Measurements from ENCODE around the gene SRPK2. TPM values are rescaled to one million over a fixed set of nuclear protein-coding genes. Genes with fewer than 3 reads are reported as not detected.
A peak's percentile ranks its signal among the peaks of the same experiment; 100 is the strongest.

Gene SRPK2
- total and polyA plus RNA-seq, 12 donors: 10.5 to 40.4 (median 35.1) TPM

DNA sequence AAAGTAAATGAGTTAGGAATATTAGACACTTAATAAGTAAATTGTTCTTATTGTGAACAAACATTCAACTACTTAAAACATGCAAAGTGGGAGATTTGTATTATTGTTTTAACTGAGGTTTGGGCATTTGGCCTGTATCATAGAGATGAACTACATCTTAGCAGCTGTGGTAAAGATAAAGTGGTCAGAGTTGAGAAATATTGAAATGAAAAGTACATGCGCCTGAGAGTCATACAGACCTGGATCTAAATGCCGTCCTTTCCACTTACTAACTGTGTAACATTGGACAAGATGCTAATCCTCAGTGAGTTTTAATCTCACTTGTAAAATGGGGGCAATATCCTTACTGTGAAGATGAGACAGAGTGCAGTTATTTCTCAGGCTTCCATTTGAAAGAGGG lies 300.3 kb downstream of the SRPK2 start:
- intact Hi-C loops (cut with DNase I): no loop called here
- Histone ChIP-seq H3K4me3 (no peak overlapping the region), H3K27me3 (no peaks in the 10 kb centered on the region), H3K9me3 (no peaks in the 10 kb centered on the region), H3K36me3 (peaks cover 0 to 100% (median 52%) of the 10 kb centered on the region in 9 donors), H3K4me1 (peaks cover 0 to 13% (median 2%) of the 10 kb centered on the region in 9 donors), H3K27ac (no peak overlapping the region)
- no peak for ATAC-seq
- 91 to 92% methylated on average over 2 of the region's 2 CpGs for WGBS, 2 donors
- TF ChIP-seq, protein P1, sequence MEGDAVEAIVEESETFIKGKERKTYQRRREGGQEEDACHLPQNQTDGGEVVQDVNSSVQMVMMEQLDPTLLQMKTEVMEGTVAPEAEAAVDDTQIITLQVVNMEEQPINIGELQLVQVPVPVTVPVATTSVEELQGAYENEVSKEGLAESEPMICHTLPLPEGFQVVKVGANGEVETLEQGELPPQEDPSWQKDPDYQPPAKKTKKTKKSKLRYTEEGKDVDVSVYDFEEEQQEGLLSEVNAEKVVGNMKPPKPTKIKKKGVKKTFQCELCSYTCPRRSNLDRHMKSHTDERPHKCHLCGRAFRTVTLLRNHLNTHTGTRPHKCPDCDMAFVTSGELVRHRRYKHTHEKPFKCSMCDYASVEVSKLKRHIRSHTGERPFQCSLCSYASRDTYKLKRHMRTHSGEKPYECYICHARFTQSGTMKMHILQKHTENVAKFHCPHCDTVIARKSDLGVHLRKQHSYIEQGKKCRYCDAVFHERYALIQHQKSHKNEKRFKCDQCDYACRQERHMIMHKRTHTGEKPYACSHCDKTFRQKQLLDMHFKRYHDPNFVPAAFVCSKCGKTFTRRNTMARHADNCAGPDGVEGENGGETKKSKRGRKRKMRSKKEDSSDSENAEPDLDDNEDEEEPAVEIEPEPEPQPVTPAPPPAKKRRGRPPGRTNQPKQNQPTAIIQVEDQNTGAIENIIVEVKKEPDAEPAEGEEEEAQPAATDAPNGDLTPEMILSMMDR (IDR thresholded peaks at IDR 0.05): no peak
- no peak for DNase-seq

DNA sequence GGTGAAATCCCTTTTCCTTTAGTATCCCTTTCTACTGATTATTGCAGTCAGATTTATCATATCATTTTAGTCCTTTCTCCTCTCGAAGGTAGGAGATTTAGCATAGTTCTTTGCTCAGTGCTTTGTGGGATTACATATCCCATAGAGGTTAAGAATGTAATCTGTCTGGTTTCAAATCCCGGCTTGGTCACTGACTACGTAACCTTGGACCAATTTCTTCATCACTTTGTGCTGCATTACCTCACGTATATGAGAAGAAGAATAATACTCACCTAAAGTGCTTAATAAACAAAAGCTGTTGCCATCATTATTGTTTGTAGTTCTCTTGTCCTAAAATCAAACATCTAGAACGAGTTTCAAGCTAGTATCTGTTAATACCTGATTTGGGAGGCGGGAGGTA lies 300.7 kb downstream of the SRPK2 start:
- intact Hi-C loops (cut with DNase I): no loop called here
- TF ChIP-seq, protein P1 (IDR thresholded peaks at IDR 0.05): no peak
- no peaks in the 10 kb centered on the region for H3K27me3 ChIP-seq
- peaks cover 0 to 13% (median 2%) of the 10 kb centered on the region in 9 donors for H3K4me1 ChIP-seq
- no peak overlapping the region for H3K27ac ChIP-seq
- 89 to 91% methylated on average over 6 of the region's 6 CpGs for WGBS, 2 donors
- H3K4me3 ChIP-seq: no peak overlapping the region
- ATAC-seq (no peak), DNase-seq (no peak)
- peaks cover 0 to 100% (median 57%) of the 10 kb centered on the region in 9 donors for H3K36me3 ChIP-seq
- H3K9me3 ChIP-seq: no peaks in the 10 kb centered on the region

DNA sequence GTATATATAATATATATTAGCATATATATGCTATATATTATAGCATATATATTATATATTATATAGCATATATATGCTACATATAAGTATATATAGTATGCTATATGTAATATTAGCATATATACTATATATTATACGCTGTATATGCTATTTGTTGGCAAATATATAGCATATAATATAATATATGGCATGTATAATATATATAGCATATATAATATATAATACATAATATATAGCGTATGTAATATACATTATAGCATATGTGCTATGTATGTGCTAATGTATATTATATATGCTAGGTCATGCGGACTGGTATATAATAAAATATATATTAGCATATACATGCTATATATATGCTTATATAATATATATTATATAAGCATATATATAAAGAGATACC lies 301.9 kb downstream of the SRPK2 start:
- DNase-seq: no peak
- ATAC-seq: no peak
- Histone ChIP-seq H3K27me3 (no peaks in the 10 kb centered on the region), H3K9me3 (no peaks in the 10 kb centered on the region), H3K4me1 (peaks cover 0 to 13% (median 2%) of the 10 kb centered on the region in 9 donors), H3K27ac (no peak overlapping the region), H3K36me3 (peaks cover 0 to 100% (median 66%) of the 10 kb centered on the region in 9 donors), H3K4me3 (no peak overlapping the region)
- intact Hi-C loops (cut with DNase I): no loop called here
- TF ChIP-seq, protein P1 (IDR thresholded peaks at IDR 0.05): no peak
- 96 to 99% methylated on average over 3 of the region's 3 CpGs for WGBS, 2 donors

DNA sequence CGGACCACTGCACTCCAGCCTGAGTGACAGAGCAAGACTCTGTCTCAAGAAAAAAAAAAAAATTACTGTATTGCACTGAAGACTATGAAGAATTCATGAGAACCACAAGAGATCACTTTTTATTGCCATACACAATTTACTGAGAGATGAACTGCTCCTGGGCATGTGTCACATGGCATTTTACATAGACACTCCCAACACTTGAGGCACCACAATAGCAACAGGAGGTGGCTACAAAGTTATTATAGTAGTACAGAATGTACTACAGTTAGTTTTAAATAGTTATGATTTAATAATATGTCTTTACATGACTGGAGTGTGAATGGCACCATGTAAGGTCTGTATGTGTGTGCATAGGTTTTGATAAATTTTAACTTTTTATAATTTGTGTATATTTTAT lies 304.1 kb downstream of the SRPK2 start:
- Histone ChIP-seq H3K4me1 (peaks cover 0 to 13% (median 0%) of the 10 kb centered on the region in 9 donors), H3K27ac (peak overlapping the region in 2 of 10 donors; percentile 20 to 25), H3K9me3 (no peaks in the 10 kb centered on the region), H3K4me3 (no peak overlapping the region), H3K36me3 (peaks cover 0 to 100% (median 70%) of the 10 kb centered on the region in 9 donors), H3K27me3 (no peaks in the 10 kb centered on the region)
- WGBS, 2 donors: 97 to 100% methylated on average over 1 of the region's 1 CpG
- intact Hi-C loops (cut with DNase I): no loop called here
- DNase-seq (no peak), ATAC-seq (peak in 7 of 8 donors; percentile 38 to 92 (median 74))
- TF ChIP-seq, protein P1 (IDR thresholded peaks at IDR 0.05): no peak

All from heart right ventricle (tissue), 16 donors.